Measurements from ENCODE around the gene TMEM50B. TPM values are rescaled to one million over a fixed set of nuclear protein-coding genes. Genes with fewer than 3 reads are reported as not detected.
"Not testable (repeated sequence)": the region's sequence is repeated elsewhere in the genome, so short reads cannot be mapped to it uniquely, and the experiment has no call there.

TMEM50B gene
- total RNA-seq, 1 experiment from 2014 or later, result 28.6 TPM

DNA sequence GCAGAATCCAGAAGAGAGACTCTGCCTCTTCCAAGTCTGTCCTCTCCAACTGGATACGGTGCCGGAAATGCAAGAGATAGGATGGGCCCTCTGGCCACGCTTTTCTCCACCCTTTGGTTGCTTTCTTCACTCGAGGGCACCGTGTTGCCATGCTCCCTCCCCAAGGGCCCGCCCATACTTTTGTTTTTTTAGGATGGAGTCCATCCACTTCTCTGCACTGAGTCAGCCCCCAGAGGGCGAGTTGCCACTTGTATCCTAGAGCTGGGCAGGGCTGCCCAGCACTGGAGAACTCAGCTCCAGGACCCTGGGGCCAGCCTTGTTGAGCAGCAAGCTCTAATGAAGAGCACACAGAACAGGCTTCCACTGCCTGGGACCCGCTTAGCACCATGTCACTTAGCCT lies 51.1 kb downstream of the TMEM50B start:
- DNase-seq (ENCODE audit: low read depth), result peak; percentile 54

DNA sequence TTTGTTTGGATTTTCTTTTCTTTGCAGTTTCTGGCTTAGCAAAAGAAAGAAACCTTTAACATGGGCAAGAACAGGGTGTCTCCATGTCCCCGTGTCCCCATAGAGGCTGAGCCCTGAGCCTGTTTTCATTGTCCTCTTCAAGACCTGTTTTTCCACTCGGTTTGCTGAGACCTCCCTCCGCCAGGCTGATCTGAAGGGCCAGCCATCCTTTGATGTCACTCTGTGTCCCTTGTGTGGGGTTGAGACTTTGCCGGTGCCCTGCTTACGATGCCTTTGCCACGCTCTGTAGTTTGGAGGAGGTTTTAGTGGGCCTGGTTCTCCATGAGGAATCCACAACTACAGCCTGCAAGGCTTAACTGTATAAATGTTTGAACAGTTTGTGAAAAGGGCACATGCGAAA lies 52.7 kb downstream of the TMEM50B start:
- DNase-seq (ENCODE audit: low read depth), result no peak

DNA sequence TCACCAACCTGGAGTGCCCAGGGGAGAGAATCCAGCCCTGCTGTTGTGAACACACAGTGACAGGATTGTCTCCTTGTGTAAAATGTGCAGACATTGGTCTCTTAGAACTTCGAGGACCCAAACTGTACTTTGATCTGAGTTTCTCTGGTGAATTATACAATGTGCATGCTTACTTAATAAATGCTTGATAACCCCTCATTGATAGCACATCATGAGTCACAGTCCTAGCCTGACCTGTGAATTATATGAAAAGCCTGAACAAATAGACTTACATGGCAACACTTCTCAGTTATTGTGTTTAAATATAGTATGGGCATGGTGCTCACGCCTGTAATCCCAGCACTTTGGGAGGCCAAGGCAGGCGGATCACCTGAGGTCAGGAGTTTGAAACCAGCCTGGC lies 53.9 kb downstream of the TMEM50B start:
- no peak for DNase-seq (ENCODE audit: low read depth)

DNA sequence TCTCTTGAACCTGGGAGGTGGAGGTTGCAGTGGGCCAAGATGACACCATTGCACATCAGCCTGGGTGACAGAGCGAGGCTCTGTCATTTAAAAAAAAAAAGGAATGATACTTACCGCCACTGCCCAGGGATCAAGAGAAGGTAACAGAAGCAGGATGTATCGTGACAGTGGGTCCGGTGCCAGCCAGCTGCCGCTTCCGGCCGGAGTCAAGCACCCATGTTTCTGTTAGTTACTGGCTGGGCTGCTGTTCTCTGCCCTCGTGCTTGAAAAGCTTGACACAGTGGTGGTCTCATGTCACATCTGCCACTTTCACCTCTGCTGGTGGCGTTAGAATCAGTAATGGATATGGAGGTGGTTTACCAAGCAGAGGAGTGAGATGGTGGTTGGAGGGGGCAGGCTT lies 55.6 kb downstream of the TMEM50B start:
- no peak for DNase-seq (ENCODE audit: low read depth)

DNA sequence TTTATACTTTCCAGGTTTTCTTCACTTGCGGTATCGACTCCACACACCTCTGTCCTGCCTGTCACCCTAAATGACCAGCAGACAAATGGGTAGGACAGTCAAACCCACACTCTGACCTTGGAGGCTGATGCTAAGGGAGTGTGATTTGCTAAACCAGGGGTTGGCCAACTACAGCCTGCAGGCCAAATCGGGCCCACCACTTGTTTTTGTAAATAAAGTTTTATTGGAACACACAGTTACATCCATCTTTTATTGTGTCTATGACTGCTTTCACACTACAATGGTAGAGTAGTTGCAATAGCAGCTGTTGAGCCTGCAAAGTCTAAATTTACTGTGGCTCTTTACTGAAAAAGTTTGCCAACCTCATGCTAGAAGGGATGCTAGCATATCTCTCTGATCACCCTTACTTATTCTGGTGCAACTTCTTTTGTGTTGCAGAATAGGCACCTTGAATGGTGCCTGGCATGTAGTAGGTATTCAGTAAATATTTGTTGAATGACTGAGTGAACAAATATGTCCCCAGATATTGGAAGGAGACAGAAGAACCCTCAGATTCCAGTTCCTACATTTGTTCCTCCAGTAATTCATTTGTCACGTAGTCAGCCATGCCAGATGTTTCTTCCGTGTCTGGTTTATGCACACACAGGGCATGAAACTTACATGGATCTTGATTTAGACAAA lies 57.9 kb downstream of the TMEM50B start:
- DNase-seq (ENCODE audit: low read depth), result no peak

DNA sequence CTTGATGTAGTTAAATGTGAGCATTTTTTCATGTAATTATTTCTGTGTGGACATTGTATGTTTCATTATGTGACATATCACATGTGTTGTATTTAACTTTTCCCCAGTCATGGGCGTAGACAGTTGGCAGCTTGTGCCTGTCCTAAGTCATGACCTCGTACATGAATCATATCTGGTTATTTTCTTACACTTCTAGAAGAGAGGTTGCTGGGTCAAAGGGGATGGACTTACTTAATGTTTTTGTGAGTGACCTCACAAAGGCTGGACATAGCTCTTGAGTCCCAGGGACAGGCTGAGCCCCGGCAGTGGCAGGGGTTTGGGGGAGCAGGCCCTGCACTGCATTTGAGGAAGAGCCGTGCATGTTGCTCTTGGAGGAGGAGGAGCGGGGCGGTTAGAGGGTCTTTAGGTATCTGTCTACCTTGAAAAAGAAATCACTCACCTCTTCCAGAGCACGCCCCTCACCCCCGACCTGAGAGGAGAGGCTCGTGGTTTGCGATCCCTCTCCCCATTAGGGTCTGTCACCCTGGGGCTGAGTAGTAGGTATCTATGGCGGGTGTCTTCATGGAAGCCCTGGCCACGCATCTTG lies 60.1 kb downstream of the TMEM50B start:
- peak; percentile 83 for DNase-seq (ENCODE audit: low read depth)

DNA sequence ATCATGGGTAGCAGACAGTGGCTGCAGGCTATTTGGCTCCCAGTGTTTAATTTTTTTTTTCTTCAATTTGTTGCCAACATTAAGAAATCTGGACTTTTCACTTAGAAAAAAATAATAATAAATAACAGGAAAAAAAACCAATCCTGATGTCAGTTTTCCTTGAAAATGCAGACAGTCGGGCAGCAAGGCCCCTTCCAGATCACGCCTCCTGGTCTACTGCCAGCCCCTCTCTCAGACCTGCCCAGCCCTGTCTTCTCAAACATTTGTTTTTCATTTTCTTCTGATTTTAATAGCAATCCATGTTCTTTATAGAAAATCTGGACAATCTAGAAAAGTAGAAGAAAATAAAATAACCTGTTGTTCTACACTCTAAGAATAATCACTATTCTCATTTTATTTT lies 61.1 kb downstream of the TMEM50B start:
- no peak for DNase-seq (ENCODE audit: low read depth)

DNA sequence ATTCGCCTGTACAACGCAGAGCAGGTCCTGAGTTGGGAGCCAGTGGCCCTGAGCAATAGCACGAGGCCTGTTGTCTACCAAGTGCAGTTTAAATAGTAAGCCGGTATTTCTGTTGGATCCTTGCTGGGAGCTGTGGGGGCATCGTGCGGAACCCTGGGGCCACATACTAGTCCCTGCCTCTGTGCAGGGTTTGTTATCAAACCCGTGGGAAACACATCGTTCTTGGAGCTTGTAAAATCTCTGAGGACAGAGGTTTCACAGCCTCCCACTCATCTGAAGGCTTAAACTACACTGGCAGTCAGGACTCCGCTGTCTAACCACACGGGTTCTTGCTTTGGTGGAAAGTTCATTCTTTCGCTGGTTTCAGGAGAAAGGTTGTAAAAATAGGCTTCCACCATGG lies 64.8 kb downstream of the TMEM50B start:
- no peak for DNase-seq (ENCODE audit: low read depth)

DNA sequence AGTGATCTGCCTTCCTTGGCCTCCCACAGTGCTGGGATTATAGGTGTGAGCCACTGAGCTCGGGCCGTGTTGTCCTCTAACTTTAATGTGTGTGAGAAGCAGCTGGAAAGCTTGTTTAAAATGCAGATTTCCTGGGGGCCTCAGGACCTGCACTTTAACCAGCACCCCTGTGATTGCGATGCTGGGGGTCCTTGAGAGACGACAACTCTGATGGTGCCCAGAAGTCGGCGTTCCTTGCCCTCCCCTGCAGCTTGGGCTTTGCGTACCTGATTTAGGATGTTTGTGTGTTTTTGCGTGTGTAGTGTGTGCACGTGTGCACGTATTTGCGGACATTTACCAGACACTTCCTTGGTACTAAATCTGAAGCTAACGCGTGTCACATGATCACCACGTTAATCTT lies 65.7 kb downstream of the TMEM50B start:
- DNase-seq (ENCODE audit: low read depth), result no peak

DNA sequence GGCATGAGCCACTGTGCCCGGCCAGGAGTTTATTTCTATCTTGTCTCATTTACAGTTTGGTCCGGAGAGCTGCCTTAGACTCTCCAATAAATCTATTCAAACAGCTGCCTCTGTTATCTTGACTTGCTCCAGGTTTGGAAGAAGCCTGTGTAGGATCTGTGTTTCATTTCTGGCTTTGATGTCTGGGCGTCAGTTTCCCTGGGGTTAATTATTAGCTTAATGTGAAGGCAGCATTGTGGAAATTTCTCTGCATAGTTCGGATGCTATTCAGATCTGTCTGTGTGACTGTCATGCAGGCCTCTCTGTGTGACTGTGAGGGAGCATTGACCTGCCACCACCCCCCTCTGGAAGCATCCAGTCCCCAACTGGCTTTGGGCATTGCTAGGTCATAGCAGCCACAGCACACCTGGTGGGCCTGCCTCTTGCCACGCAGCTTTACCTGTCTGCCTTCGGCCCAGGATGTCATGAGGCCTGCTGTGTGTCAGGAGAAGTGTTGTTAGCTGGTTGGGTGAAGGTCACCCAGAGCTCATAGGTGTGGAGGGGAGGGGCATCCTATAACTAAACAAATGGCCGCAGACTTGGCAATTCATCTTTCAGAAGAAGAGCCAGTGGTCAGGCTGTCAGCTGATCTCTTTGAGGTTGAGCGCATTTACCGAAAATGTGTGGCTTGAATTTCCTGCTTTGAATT lies 66.8 kb downstream of the TMEM50B start:
- no peak for DNase-seq (ENCODE audit: low read depth)

DNA sequence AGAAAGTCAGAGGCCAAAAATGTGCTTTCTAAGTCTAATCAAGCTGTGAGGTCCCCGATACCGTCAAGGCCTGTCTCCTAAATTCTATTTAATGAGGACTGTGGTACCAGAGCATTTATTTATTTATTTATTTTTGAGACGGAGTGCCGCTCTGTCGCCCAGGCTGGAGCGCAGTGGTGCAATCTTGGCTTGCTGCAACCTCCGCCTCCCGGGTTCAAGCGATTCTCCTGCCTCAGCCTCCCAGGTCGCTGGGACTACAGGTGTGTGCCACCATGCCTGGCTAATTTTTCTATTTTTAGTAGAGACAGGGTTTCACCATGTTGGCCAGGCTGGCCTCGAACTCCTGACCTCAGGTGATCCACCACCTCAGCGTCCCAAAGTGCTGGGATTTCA lies 67.3 kb downstream of the TMEM50B start:
- DNase-seq (ENCODE audit: low read depth), result not testable (repeated sequence)

DNA sequence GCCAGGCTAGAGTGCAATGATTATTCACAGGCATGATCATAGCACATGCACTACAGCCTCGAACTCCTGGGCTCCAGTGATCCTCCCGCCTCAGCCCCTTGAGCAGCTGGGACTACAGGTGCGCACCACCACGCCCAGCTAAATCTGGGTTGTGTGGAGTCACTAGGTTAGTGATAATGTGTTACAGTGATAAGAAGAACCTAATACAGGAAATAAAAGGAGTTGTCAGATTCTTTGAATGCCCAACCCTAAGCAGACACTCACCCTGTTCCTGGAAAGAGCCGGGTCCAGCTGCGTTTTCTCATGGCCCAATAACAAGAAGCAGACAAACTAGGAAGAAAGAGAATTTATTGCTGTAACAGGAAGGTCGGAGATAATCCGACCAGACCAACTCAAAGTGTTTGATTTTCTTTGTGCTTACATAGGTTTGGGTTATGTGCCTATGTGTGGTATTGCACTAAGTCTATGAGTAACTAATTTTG lies 67.8 kb downstream of the TMEM50B start:
- no peak for DNase-seq (ENCODE audit: low read depth)

DNA sequence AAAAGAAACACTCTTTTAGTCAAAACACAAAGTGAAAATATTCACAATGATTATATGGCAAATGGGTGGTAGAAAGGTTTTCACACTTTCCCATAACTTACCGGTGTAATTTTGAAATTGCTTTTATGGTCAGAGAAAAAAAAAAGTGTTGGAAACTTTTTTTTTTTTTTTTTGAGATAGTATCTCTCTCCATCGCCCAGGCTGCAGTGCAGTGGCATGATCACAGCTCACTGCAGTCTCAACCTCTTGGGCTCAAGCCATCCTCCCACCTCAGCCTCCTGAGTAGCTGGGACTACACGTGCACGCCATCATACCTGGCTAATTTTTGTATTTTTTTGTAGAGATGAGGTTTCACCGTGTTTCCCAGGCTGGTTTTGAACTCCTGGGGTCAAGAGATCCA lies 73.3 kb downstream of the TMEM50B start:
- no peak for DNase-seq (ENCODE audit: low read depth)

DNA sequence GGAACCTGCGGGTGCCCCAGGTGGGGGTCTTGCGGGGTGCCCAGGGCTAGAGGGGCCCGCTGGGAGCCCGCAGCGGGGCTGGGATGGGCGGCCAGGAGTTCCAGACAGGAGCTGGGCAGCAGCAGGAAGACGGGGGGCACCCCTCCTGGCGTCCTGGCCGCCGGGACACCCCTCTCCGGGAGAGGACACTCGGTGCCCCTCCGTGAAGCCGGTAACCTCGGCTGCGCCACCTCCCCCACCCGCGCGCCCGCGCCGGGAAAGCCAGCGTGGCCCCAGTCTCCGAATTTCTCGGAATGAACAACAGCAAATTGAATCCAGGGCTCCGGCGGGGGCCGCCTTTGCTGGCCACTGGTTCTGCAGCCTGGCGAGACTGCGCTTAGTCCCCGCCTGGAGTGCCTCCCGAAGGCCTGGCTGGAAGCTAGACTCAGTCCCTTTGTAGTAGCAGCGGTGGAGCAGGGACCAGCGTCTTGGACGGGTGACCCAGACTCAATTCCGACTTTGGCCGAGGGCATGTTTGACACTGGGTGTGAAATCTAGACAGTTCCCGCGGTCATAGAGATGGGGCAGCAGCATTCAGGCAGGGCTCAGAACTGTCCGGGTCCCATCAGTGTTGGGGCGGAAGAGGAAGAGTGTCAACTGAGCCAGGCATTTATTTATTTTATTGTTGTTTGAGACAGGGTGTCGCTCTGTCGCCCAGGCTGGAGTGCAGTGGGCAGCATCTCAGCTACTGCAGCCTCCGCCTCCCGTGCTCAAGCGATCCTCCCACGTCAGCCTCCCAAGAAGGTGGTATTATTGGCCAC lies 75.8 kb downstream of the TMEM50B start:
- DNase-seq (ENCODE audit: low read depth), result peak; percentile 44

DNA sequence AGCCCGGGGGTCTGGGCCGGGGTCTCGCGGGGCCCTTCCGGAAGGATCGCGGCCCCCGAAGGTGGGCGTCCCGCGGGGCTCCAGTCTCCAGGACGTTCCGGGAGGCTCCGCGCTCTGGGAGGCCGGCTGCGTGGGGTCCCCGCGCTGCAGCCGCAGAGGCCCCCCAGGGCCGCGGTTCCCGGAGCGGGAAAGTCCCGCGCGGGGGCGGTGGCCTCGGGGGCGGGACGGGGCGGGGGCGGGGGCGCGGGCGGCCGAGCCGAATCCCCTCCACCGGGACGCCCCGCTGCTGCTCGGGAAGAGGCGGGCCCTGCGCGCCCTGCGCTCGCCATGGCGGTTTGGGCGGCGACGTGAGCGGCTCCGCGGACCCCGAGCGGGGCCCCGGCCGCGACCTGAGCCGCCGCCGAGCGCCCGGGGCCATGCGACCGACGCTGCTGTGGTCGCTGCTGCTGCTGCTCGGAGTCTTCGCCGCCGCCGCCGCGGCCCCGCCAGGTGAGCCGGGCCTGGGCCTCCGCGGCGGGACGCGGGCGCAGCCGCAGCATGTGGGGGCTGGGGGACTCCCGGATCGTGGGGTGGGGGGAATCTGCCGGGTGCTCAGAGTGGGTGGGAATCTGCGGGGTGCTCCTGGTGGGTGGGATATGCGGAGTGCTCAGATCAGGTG lies 76.5 kb downstream of the TMEM50B start, which contains the start of gene IFNGR2:
Gene IFNGR2, plus strand, starts transcription at position 286 of the 658 bp plus-strand sequence. Its CDS starts 131 bp downstream, at position 417.
- DNase-seq (ENCODE audit: low read depth), result no peak

DNA sequence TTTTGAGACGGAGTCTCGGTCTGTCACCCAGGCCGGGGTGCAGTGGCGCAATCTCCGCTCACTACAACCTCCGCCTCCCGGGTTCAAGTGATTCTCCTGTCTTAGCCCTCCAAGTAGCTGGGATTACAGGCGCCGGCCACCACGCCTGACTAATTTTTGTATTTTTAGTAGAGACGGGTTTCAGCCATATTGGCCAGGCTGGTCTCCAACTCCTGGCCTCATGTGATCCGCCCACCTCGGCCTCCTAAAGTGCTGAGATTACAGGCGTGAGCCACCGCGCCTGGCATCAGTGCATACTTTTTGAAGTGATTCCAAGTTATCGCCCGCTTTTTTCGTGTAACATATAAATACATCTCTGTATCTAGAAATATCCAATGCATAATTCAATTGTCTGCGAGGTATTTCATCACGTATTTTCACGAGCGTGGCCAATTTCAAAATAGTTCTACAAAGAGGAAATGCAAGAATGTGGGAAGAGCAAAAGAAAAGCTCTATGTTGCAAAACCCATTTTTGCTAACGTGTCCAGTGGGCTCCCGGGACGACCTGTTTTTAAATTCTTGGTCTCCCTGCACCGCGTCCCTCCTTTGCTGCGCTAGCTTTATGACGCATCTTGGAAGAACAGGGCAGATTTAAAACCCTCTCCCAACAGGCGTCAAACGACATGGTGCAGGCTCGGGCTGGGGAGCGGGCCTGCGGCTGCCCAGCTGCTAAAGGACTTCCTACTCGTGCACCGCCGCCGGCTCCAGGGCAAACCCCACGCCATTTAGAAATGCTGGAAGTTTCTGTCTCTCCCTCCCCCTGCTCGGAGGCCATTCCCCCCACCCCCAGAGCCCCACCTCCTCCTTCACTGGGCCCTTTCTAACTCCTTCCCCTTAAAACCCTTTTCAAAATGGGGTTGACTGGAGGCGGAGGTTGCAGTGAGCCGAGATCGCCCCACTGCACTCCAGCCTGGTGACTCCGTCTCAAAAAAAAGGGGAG lies 77.5 kb downstream of the TMEM50B start:
- peak; percentile 72 for DNase-seq (ENCODE audit: low read depth)

DNA sequence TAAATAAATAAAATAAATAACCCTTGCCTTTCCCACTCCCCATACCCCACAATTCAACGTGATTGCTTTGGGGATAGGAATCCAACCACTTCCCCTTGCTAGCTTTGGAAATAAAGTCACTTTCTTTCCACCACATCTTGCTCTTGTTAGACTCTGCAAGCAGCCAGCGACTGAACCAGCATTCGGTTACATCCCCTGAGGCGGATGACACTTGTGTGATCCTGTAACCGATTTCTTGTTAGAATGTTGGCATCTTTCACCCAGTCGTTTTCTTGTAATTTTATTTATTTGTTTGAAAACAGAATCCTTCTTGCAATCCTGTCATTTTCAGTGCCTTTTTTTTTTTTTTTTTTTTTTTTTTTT lies 78.2 kb downstream of the TMEM50B start:
- no peak for DNase-seq (ENCODE audit: low read depth)
